Calu3 (cell line): ENCODE results near the gene EVA1C. TPM values are rescaled to one million over a fixed set of nuclear protein-coding genes. Genes with fewer than 3 reads are reported as not detected.

Experiments used
- BruUV-seq: library from RNA; stranded (reverse); fragments of 400-500 nt; replicated peaks from 2 replicates; lab custom pipeline; 2021; lab: Mats Ljungman, UMichigan
- CTCF ChIA-PET: fragments of 300-600 bp; sonication (Branson Sonifier 250); formaldehyde crosslinking; loops from one replicate; lab custom pipeline; 2022; ENCODE audit warnings: antibody characterized with exemption; lab: Charles Lee
- DNase-seq: peaks from one replicate; pipeline ENCODE4 v3.0.0; 2022
- H3K27ac Mint-ChIP-seq: one replicate; pipeline ENCODE4 v1.8.0; 2022; ENCODE audit warnings: mixed read lengths; ENCODE audit not compliant: unreplicated experiment
- H3K27me3 Mint-ChIP-seq: one replicate; pipeline ENCODE4 v1.8.0; 2022; ENCODE audit warnings: mixed read lengths; ENCODE audit not compliant: unreplicated experiment
- H3K36me3 Mint-ChIP-seq: one replicate; pipeline ENCODE4 v1.8.0; 2022; ENCODE audit warnings: mild to moderate bottlenecking, moderate library complexity, mixed read lengths; ENCODE audit not compliant: insufficient read depth, unreplicated experiment
- H3K4me1 Mint-ChIP-seq: one replicate; pipeline ENCODE4 v1.8.0; 2022; ENCODE audit warnings: mild to moderate bottlenecking, low read depth, mixed read lengths; ENCODE audit not compliant: unreplicated experiment
- H3K4me3 Mint-ChIP-seq: one replicate; pipeline ENCODE4 v1.8.0; 2022; ENCODE audit warnings: mild to moderate bottlenecking, low read depth, moderate library complexity, mixed read lengths; ENCODE audit not compliant: unreplicated experiment
- H3K9me3 Mint-ChIP-seq: one replicate; pipeline ENCODE4 v1.8.0; 2022; ENCODE audit warnings: low read depth, mixed read lengths; ENCODE audit not compliant: unreplicated experiment
- intact Hi-C: fragments of 100-400 bp; cut with micrococcal nuclease; formaldehyde crosslinking; loops from one replicate; pipeline ENCODE4 v1.10.0; 2022; ENCODE audit not compliant: unreplicated experiment
- total RNA-seq: library from RNA; stranded (reverse); gene quantifications from 2 replicates; pipeline ENCODE4 v1.2.3, GENCODE V29; 2022
- TF ChIP-seq, protein P1 (sequence below): fragments of 200-600 bp; IDR thresholded peaks from one replicate; pipeline ENCODE4 v1.8.0; 2022; ENCODE audit warnings: antibody characterized with exemption; ENCODE audit not compliant: unreplicated experiment

EVA1C gene
- total RNA-seq, 1 experiment from 2014 or later = 1.4 TPM

DNA sequence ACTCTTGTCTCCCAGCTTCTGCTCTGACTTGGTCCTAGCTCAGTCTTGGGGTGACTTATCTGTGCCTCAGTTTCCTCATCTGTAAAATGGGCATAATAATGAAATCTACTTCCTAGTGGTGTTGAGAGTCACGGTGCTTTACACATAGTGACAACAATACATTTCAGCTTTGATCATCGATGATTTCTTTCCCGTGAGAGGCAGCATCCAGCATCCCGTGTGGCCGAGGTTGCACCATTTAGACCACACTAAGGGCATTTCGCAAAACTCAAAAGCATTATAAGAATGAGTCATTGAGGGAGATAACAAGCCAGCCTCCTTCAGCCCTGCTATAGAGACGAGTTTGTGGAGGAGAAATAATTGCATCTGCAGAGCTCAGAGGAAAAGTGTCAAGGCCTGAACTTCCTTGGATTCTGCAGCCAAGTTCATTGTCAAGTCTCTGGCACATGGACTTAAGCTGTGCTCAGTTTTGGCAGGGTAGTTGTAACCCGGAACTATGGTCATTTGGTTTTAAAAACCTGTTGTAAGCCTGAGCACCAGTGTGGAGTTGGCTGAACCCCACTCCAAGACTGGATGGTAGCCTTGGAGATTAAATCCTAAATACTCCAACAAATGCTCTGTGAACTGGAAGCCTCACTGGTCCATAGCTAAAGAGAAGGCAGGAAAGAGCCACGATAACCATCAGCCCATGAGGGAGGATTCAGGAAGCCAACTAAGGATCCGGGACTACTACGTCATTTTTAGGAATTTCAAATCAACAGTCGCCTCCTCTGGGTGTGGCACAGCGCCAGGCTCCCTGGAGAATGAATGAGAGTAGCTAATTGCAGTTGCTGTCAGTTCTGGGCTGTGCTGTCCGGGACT, 108.6 kb downstream of the EVA1C start:
- intact Hi-C loops = no loop called here
- Mint-ChIP-seq H3K27ac (no peak overlapping the region), H3K4me1 (peaks cover 15% of the 10 kb centered on the region)

DNA sequence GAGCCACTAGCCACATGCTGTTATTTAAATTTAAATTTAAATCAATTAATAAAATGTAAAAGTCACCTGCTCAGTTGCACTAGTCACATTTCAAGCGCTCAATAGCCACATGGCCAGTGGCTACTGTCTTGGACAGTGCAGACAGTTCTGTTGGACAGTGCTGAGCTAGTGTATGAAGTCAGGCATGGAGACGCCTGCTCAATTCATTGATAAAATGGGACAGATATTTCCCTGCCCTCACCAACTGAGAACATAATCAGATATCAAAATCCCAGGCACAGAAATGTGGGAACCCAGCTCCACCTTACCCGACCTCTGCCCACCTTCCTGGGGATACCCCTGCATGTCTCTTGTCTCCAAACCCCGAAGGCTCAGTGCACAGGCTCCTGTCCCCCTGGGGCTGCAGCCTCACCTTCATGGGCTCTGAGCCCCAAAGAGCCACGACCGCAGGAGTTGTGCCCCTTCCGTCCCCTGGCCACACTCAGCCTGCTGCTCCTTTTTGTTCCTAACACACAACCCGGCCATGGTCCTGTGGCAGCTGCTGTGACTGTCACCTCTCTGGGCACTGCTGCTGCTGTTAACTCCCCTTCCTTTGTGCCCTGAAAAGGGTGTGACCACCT, 109.3 kb downstream of the EVA1C start:
- Mint-ChIP-seq H3K4me3 (no peak overlapping the region), H3K36me3 (no peaks in the 10 kb centered on the region), H3K4me1 (peaks cover 15% of the 10 kb centered on the region), H3K27me3 (no peaks in the 10 kb centered on the region), H3K9me3 (no peaks in the 10 kb centered on the region), H3K27ac (no peak overlapping the region)
- DNase-seq = no peak
- intact Hi-C loops = no loop called here
- no TSS peak for BruUV-seq
- CTCF ChIA-PET = no interaction called here
- TF ChIP-seq, protein P1, sequence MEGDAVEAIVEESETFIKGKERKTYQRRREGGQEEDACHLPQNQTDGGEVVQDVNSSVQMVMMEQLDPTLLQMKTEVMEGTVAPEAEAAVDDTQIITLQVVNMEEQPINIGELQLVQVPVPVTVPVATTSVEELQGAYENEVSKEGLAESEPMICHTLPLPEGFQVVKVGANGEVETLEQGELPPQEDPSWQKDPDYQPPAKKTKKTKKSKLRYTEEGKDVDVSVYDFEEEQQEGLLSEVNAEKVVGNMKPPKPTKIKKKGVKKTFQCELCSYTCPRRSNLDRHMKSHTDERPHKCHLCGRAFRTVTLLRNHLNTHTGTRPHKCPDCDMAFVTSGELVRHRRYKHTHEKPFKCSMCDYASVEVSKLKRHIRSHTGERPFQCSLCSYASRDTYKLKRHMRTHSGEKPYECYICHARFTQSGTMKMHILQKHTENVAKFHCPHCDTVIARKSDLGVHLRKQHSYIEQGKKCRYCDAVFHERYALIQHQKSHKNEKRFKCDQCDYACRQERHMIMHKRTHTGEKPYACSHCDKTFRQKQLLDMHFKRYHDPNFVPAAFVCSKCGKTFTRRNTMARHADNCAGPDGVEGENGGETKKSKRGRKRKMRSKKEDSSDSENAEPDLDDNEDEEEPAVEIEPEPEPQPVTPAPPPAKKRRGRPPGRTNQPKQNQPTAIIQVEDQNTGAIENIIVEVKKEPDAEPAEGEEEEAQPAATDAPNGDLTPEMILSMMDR = no peak

More for the DNA sequence above, 108.6 kb downstream of the EVA1C start:
- BruUV-seq = no TSS peak
- peak; percentile 35 for DNase-seq
- H3K4me3 Mint-ChIP-seq = no peak overlapping the region
- no peaks in the 10 kb centered on the region for H3K27me3 Mint-ChIP-seq
- CTCF ChIA-PET = no interaction called here
- no peaks in the 10 kb centered on the region for H3K9me3 Mint-ChIP-seq
- TF ChIP-seq, protein P1 = no peak
- no peaks in the 10 kb centered on the region for H3K36me3 Mint-ChIP-seq

DNA sequence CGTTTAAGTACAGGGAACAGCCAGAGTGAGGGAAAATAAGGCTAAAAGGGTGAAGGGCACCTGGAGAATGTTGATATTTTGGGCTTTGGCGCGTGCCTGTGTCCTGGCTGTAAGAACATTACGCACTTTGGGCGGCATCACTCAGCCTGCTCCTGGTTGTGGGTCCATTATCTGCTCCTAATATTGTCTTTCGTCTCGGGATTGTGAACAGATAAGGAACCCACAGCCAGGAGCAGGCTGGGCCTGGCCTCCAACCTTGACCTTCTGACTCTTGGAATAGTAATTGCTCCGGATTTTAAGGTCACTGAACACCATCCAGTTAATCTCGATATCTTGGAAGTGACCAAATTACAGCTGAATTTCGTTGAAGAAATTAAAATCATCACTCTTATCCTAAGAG, 111.0 kb downstream of the EVA1C start:
- Mint-ChIP-seq H3K36me3 (no peaks in the 10 kb centered on the region), H3K4me1 (peaks cover 15% of the 10 kb centered on the region)
- TF ChIP-seq, protein P1 = no peak

DNA sequence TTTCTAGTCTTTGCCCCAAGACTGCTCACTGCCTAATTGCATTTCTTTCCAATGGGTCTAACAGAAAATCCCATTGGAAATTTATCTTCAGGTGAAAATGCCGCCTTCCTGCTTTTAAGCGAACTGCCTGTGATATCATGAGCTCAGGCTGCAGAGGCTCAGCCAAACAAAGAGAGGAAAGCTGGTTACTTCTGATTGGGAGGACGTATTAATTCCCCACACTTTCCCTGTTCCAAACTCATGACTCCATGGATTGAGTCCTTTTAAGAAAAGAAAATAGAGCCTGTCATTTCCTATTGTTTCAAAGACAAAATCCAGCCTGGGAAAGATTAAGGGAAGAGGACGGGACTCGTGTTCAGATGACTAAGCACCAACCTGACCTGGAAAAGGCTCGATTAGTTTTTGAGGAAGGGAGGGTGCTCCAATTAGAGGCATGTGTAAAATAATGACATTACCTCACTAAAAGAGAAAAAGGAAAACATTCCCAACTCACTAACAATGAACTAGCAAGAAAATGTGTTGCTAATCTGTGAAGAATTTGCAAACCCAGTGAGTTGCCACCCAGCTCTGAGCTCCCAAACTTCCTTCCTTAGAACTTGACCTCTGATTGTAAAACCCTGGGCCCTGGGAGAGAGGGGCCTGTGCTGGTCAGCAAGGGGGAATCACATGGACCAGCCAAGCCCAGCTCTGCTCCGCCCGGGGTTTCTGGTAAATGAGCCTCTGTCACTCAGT, 111.6 kb downstream of the EVA1C start:
- TF ChIP-seq, protein P1 = no peak
- Mint-ChIP-seq H3K27ac (no peak overlapping the region), H3K4me3 (no peak overlapping the region), H3K27me3 (no peaks in the 10 kb centered on the region), H3K4me1 (peaks cover 15% of the 10 kb centered on the region), H3K36me3 (no peaks in the 10 kb centered on the region), H3K9me3 (no peaks in the 10 kb centered on the region)
- no TSS peak for BruUV-seq
- DNase-seq = no peak
- CTCF ChIA-PET = no interaction called here
- intact Hi-C loops = no loop called here

More for the DNA sequence above, 111.0 kb downstream of the EVA1C start:
- intact Hi-C loops = no loop called here
- DNase-seq = no peak
- Mint-ChIP-seq H3K4me3 (no peak overlapping the region), H3K9me3 (no peaks in the 10 kb centered on the region), H3K27me3 (no peaks in the 10 kb centered on the region), H3K27ac (no peak overlapping the region)
- BruUV-seq = no TSS peak
- CTCF ChIA-PET = no interaction called here
